GM21786 (cell line): ENCODE measurements around the gene PCDHGA1.
A peak's percentile ranks its signal among the peaks of the same experiment; 100 is the strongest.
"Not testable (repeated sequence)": the region's sequence is repeated elsewhere in the genome, so short reads cannot be mapped to it uniquely, and the experiment has no call there.

Experiments used
- ATAC-seq: cut with Tn5 transposase; IDR thresholded peaks from one replicate; pipeline ENCODE4 v1.9.1; 2021; ENCODE audit not compliant: unreplicated experiment

Gene PCDHGA1

GRCh38 chr5:141409598-141410306 is 79.4 kb downstream of the PCDHGA1 start:
- no peak for ATAC-seq

DNA sequence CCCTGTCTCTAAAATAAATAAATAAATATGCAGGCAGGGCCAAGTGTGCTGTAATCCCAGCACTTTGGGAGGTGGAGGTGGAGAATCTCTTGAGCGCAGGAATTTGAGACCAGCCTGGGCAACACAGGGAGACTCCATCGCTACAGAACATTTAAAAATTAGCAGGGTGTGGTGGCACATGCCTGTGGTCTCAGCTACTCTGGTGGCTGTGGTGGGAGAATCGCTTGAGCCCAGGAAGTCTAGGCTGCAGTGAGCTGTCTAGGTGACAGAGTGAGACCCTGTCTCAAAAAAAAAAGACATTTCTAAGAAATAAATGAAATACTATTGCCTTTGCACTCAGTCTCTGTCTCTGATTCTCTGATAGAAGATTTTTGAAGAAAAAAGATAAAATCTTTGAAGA is 81.3 kb downstream of the PCDHGA1 start:
- no peak for ATAC-seq

GRCh38 chr5:141412854-141413539 is 82.7 kb downstream of the PCDHGA1 start, which contains the start of gene PCDHGA10:
Gene PCDHGA10, plus strand, starts transcription at chr5:141412987. Its CDS starts 189 bp downstream, at chr5:141413176.
- peak; percentile 78 for ATAC-seq

DNA sequence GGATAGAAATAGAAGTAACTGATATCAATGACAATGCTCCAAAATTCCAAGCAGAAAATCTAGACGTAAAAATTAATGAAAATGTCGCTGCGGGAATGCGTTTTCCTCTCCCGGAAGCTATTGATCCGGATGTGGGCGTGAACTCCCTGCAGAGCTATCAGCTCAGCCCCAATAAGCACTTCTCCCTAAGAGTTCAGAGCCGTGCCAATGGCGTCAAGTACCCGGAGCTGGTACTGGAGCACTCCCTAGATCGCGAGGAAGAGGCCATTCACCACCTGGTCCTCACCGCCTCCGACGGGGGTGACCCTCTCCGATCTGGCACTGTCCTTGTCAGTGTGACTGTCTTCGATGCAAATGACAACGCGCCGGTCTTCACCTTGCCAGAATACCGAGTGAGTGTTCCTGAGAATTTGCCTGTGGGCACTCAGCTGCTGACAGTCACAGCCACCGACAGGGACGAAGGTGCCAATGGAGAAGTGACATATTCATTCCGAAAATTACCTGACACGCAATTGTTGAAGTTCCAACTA is 83.3 kb downstream of the PCDHGA1 start:
- ATAC-seq = no peak

GRCh38 chr5:141414548-141415274 is 84.4 kb downstream of the PCDHGA1 start:
- not testable (repeated sequence) for ATAC-seq

- ATAC-seq = not testable (repeated sequence)
Observed at GRCh38 chr5:141415275-141415618, 84.9 kb downstream of the PCDHGA1 start.

- ATAC-seq = peak; percentile 70
Observed at GRCh38 chr5:141417494-141418172, 87.3 kb downstream of the PCDHGA1 start, which contains the start of gene PCDHGB7. Gene PCDHGB7, plus strand, starts transcription at chr5:141417677. Its CDS starts 183 bp downstream, at chr5:141417860.

- ATAC-seq = no peak
Observed at GRCh38 chr5:141419074-141419880, 89.0 kb downstream of the PCDHGA1 start.

GRCh38 chr5:141420855-141421488 is 90.7 kb downstream of the PCDHGA1 start, which contains the start of gene PCDHGA11:
Gene PCDHGA11, plus strand, starts transcription at chr5:141421051. Its CDS starts 177 bp downstream, at chr5:141421228.
- ATAC-seq = peak; percentile 46

DNA sequence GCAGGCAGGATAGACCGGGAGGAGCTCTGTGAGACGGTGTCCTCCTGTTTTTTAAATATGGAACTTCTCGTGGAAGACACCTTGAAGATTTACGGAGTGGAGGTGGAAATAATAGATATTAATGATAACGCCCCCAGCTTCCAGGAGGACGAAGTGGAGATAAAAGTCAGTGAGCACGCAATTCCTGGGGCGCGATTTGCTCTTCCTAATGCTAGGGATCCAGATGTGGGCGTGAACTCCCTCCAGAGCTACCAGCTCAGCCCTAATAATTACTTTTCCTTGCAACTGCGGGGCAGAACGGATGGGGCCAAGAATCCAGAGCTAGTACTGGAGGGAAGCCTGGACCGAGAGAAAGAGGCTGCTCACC is 91.2 kb downstream of the PCDHGA1 start:
- no peak for ATAC-seq

DNA sequence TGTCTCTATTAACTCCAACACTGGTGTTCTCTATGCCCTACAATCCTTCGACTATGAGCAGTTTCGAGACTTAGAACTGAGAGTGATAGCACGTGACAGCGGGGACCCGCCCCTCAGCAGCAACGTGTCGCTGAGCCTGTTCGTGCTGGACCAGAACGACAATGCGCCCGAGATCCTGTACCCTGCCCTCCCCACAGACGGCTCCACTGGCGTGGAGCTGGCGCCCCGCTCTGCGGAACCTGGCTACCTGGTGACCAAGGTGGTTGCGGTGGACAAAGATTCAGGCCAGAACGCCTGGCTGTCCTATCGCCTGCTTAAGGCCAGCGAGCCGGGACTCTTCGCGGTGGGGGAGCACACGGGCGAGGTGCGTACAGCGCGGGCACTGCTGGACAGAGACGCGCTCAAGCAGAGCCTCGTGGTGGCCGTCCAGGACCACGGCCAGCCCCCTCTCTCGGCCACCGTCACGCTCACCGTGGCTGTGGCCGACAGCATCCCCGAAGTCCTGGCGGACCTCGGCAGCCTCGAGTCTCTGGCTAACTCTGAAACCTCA is 92.5 kb downstream of the PCDHGA1 start:
- no peak for ATAC-seq

DNA sequence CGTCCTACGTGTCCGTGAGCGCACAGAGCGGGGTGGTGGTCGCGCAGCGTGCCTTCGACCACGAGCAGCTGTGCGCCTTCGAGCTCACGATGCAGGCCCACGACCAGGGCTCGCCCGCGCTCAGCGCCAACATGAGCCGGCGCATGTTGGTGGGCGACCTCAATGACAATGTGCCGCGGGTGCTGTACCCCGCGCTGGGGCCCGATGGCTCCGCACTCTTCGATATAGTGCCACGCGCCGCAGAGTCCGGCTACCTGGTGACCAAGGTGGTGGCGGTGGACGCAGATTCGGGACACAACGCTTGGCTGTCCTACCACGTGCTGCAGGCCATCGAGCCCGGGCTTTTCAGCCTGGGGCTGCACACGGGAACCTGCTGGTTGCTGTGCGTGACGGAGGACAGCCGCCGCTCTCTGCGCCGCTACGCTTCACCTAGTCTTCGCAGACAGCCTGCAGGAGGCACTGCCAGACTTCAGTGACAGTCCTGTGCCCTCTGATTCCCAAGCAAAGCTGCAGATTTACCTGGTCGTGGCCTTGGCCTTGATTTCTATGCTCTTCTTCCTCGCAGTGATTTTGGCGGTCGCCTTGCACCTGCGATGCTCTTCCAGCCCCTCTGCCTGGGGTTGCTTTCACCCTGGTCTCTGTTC is 97.6 kb downstream of the PCDHGA1 start:
- ATAC-seq = no peak

- ATAC-seq = peak; percentile 92
Observed at GRCh38 chr5:141430332-141431113, 100.2 kb downstream of the PCDHGA1 start, which contains the start of gene PCDHGA12. Gene PCDHGA12, plus strand, starts transcription at chr5:141430507. Its CDS starts 253 bp downstream, at chr5:141430760.

DNA sequence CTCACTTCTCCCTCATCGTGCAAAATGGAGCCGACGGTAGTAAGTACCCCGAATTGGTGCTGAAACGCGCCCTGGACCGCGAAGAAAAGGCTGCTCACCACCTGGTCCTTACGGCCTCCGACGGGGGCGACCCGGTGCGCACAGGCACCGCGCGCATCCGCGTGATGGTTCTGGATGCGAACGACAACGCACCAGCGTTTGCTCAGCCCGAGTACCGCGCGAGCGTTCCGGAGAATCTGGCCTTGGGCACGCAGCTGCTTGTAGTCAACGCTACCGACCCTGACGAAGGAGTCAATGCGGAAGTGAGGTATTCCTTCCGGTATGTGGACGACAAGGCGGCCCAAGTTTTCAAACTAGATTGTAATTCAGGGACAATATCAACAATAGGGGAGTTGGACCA is 101.0 kb downstream of the PCDHGA1 start:
- ATAC-seq = peak; percentile 35

DNA sequence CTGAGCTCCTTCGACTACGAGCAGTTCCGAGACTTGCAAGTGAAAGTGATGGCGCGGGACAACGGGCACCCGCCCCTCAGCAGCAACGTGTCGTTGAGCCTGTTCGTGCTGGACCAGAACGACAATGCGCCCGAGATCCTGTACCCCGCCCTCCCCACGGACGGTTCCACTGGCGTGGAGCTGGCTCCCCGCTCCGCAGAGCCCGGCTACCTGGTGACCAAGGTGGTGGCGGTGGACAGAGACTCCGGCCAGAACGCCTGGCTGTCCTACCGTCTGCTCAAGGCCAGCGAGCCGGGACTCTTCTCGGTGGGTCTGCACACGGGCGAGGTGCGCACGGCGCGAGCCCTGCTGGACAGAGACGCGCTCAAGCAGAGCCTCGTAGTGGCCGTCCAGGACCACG is 102.0 kb downstream of the PCDHGA1 start:
- not testable (repeated sequence) for ATAC-seq

DNA sequence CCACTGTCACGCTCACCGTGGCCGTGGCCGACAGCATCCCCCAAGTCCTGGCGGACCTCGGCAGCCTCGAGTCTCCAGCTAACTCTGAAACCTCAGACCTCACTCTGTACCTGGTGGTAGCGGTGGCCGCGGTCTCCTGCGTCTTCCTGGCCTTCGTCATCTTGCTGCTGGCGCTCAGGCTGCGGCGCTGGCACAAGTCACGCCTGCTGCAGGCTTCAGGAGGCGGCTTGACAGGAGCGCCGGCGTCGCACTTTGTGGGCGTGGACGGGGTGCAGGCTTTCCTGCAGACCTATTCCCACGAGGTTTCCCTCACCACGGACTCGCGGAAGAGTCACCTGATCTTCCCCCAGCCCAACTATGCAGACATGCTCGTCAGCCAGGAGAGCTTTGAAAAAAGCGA is 102.4 kb downstream of the PCDHGA1 start:
- ATAC-seq = not testable (repeated sequence)

- ATAC-seq = no peak
Observed at GRCh38 chr5:141434006-141434405, 103.7 kb downstream of the PCDHGA1 start.

DNA sequence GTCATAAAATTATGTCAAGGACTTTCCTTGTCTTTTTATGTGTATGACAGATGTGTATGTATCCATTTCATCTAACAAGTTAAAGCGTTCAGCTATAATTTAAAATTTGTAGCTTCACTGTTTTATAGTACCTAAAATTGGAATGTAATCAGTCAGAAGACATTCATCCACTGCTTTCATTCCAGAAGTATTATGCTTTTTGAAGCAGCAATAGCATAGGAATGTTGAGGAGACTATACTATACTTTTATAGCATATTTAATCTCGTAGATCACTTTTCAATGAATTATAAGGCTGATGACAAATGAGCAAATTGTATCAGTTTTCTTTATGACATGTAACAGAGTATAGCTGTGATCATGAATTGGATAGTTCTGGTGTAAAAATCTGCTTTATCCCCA is 106.9 kb downstream of the PCDHGA1 start:
- ATAC-seq = no peak
